Right lobe of liver (tissue), 6 donors: Measurements from ENCODE around the gene RAB25. TPM values are rescaled to one million over a fixed set of nuclear protein-coding genes. Genes with fewer than 3 reads are reported as not detected.

Experiments used
- ATAC-seq, 4 donors: fragments of 200-7000 bp; cut with Tn5 transposase; one replicate each; pipeline ENCODE4 v1.9.1; 2020; ENCODE audit warnings: mild to moderate bottlenecking in 4 of 4, moderate library complexity in 4 of 4
- DNase-seq, 3 donors: peaks; one replicate each; pipeline ENCODE4 v3.0.0-alpha.2; 2020
- H3K27ac ChIP-seq, 3 donors: fragments of 200-600 bp; one replicate each; pipeline ENCODE4 v1.8.0; 2022
- H3K27me3 ChIP-seq, 2 donors: fragments of 200-600 bp; one replicate each; pipeline ENCODE4 v1.8.0; 2022
- H3K36me3 ChIP-seq, 4 donors: fragments of 200-600 bp; sonication (generic) in 1 of 4; one replicate each; pipeline versions ENCODE4 v1.5.1 to v1.8.0; 2017 to 2022; ENCODE audit warnings: control low read depth in 1 of 4
- H3K4me1 ChIP-seq, 4 donors: fragments of 200-600 bp; sonication (generic) in 1 of 4; one replicate each; pipeline versions ENCODE4 v1.5.1 to v1.8.0; 2017 to 2022; ENCODE audit warnings: control low read depth in 1 of 4
- H3K4me3 ChIP-seq, 3 donors: fragments of 200-600 bp; one replicate each; pipeline ENCODE4 v1.8.0; 2022
- H3K9me3 ChIP-seq, 4 donors: fragments of 200-600 bp; sonication (generic) in 1 of 4; one replicate each; pipeline versions ENCODE4 v1.5.1 to v1.8.0; 2017 to 2022; ENCODE audit warnings: control low read depth in 1 of 4
- POLR2A ChIP-seq: fragments of 450-650 bp; IDR thresholded peaks from one replicate; pipeline ENCODE4 v1.6.1; 2017; ENCODE audit warnings: antibody characterized with exemption, mild to moderate bottlenecking
- WGBS: methylation state at CpG from one replicate; pipeline ENCODE4 v1.1.6; 2018; ENCODE audit warnings: low coverage, low lambda C conversion rate; ENCODE audit not compliant: insufficient coverage; ENCODE audit errors: missing lambda C conversion rate; 5-methylcytosine and 5-hydroxymethylcytosine counted together
- intact Hi-C, 2 donors: fragments of 100-400 bp; cut with DNase I; formaldehyde crosslinking; loops; one replicate each; pipeline versions ENCODE4 v1.11.2 to v1.14.1; 2022
- total RNA-seq, 6 experiments: library from RNA; depleted of rRNA in 2 of 6; stranded (reverse); fragments of >200 nt in 2 of 6; fragmentation: NEBNext Ultra II Directional in 3 of 6; extraction: Animal tissue kit (Norgen Biotek cat#: 25700) in 3 of 6; gene quantifications; one replicate each; pipeline versions ENCODE4 v1.1.0 to v1.2.4, GENCODE V29; 2016 to 2023
- TF ChIP-seq, protein P1 (sequence below), 4 donors: fragments of 200-600 bp in 3 of 4; fragments of 450-650 bp in 1 of 4; IDR thresholded peaks; one replicate each; pipeline versions ENCODE4 v1.5.1 to v1.8.0; 2016 to 2022; ENCODE audit warnings: antibody characterized with exemption in 4 of 4, mild to moderate bottlenecking in 2 of 4
- donor health status: DM: no; HTN: yes; CAD: no.
- donor health status: DM: no; HTN: no; CAD: no.
- donor health status: DM: no; HTN: no; CAD: no.
- donor health status: DM: no; HTN: yes; CAD: no.
- donor health status: DM: no; HTN: yes; CAD: no.

Gene RAB25
- total RNA-seq, 6 experiments from 2014 or later: 0.40 to 3.2 (median 0.77) TPM

DNA sequence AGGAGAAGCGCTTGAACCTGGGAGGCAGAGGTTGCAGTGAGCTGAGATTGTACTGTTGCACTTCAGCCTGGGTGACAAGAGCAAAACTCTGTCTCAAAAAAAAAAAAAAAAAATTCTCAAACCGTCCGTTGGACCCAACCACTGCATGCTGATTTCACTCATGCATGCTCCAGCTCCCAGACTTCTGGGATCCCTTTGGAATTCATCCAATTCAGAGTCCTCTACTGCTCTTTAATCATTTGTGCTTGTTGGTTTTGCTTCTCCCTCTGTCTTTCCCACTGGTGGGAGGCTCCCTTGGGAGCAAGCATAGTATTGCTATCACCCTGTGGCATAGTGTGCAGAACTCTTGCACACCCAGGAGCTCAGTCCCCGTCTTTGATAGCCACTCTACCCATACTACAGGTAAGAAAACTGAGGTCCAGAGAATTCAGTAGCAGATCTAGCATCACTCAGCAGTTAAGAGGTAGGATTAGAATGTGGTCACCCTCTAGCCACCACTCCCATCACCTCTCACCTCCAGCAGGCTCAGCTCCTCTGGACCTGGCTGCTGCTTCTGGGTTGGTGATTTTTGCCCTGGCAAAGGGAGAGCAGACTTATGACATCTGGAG is 50.5 kb downstream of the RAB25 start:
- DNase-seq (no peak), ATAC-seq (no peak)
- WGBS: 80% methylated on average over 4 of the region's 4 CpGs

DNA sequence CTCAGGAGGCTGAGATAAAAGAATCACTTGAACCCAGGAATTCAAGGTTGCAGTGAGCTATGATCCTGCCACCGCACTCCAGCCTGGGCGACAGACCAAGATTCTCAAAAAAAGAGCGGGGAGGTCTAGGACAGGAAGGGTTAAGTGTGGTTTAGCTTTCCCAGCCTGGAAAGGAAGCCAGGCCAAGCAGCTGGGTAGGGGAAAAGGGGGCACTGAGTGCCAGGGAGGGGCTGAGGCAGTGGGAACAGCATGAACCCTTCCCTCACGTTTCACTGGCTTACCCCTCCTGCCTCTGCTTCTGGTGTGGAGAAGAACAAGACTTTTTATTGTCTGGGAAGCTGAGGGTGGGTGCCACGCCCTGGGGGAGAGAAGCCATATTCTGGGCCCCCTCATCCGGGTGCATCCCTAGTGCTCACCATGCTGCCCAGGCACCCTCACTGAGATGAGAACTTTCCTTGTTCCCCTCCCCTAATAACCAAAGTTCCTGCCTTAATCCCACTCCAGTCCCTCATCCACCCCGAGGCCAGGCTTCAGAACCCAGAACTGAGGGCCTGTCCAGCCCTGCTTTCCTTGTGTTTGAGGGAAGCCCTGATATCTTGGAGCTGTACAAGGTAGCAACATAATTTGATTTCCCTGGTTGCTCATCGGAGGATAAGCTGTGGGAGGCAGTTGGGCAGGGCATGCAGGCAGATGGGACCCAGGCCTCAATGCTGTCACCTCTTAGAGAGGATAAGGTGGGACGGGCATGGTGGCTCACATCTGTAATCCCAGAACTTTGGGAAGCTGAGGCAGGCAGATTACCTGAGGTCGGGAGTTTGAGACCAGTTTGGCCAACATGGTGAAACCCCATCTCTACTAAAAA is 51.5 kb downstream of the RAB25 start:
- no peak for DNase-seq

More for the DNA sequence above, 50.5 kb downstream of the RAB25 start:
- Histone ChIP-seq H3K27ac (no peak overlapping the region), H3K4me3 (no peak overlapping the region), H3K36me3 (no peaks in the 10 kb centered on the region), H3K9me3 (no peaks in the 10 kb centered on the region), H3K27me3 (no peaks in the 10 kb centered on the region), H3K4me1 (peaks cover 0 to 6% (median under 1%) of the 10 kb centered on the region in 4 donors)
- intact Hi-C loops: no loop called here
- TF ChIP-seq, protein P1, sequence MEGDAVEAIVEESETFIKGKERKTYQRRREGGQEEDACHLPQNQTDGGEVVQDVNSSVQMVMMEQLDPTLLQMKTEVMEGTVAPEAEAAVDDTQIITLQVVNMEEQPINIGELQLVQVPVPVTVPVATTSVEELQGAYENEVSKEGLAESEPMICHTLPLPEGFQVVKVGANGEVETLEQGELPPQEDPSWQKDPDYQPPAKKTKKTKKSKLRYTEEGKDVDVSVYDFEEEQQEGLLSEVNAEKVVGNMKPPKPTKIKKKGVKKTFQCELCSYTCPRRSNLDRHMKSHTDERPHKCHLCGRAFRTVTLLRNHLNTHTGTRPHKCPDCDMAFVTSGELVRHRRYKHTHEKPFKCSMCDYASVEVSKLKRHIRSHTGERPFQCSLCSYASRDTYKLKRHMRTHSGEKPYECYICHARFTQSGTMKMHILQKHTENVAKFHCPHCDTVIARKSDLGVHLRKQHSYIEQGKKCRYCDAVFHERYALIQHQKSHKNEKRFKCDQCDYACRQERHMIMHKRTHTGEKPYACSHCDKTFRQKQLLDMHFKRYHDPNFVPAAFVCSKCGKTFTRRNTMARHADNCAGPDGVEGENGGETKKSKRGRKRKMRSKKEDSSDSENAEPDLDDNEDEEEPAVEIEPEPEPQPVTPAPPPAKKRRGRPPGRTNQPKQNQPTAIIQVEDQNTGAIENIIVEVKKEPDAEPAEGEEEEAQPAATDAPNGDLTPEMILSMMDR (IDR thresholded peaks at IDR 0.05): no peak
- TF ChIP-seq POLR2A: no peak

DNA sequence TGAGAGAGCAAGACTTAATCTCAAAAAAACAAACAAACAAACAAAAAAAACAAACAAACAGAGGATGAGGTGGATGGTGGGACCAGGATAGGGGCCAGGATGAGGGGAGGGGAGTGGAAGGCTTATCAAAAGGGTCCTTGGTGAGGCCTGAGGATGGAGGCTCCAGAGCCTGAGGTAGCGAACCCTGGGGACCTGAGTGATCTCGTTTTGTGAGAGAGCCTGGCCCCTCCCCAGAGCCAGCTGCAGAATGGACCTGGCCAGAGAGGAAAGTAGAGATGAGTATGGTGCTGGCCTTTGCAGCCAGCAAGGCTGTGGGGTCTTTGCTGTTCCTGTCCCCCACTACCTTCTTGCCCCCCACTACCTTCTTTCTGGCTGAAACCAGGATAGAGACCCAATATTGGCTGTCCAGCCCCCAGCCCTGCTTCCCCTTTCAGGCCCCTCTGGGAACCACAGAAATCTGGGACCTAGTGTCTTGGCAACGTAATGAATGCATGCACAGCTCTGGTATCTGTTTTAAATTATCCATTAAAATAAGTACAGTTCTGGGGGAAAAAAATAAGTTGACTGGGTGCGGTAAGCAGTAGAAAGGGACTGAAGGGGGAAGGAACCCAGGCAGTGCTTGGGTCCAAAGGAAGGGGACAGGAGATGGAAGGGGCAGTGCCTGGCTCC is 52.5 kb downstream of the RAB25 start:
- DNase-seq: no peak
- no peak for ATAC-seq
- 66% methylated on average over 2 of the region's 4 CpGs for WGBS

More for the DNA sequence above, 51.5 kb downstream of the RAB25 start:
- H3K27ac ChIP-seq: no peak overlapping the region
- WGBS: 81% methylated on average over 7 of the region's 10 CpGs
- no peaks in the 10 kb centered on the region for H3K9me3 ChIP-seq
- no peaks in the 10 kb centered on the region for H3K27me3 ChIP-seq
- intact Hi-C loops: no loop called here
- peaks cover 0 to 14% (median 6%) of the 10 kb centered on the region in 4 donors for H3K4me1 ChIP-seq
- no peak for TF ChIP-seq POLR2A
- no peak overlapping the region for H3K4me3 ChIP-seq
- ATAC-seq: no peak
- no peaks in the 10 kb centered on the region for H3K36me3 ChIP-seq

GRCh38 chr1:156114101-156114918 is 53.4 kb downstream of the RAB25 start, which contains the start of gene LMNA:
Gene LMNA, plus strand, starts transcription at chr1:156114711. Its CDS starts 208 bp downstream, at chr1:156114919.
- Histone ChIP-seq H3K9me3 (no peaks in the 10 kb centered on the region), H3K27ac (peak within 1 kb of the TSS; percentile 89 to 92 (median 91)), H3K27me3 (no peaks in the 10 kb centered on the region), H3K36me3 (no peaks in the 10 kb centered on the region), H3K4me1 (peaks cover 0 to 32% (median 13%) of the 10 kb centered on the region in 4 donors), H3K4me3 (peak within 1 kb of the TSS; percentile 95 to 99 (median 97))
- DNase-seq: peak; percentile 92 to 95 (median 94)
- ATAC-seq: peak; percentile 74 to 85 (median 82)
- intact Hi-C loops: no loop called here
- TF ChIP-seq, protein P1 (IDR thresholded peaks at IDR 0.05): no peak
- TF ChIP-seq POLR2A: peak; percentile 96
- 6% methylated on average over 12 of the region's 37 CpGs for WGBS

More for the DNA sequence above, 52.5 kb downstream of the RAB25 start:
- no peak for TF ChIP-seq POLR2A
- TF ChIP-seq, protein P1 (IDR thresholded peaks at IDR 0.05): no peak
- Histone ChIP-seq H3K36me3 (no peaks in the 10 kb centered on the region), H3K27me3 (no peaks in the 10 kb centered on the region), H3K4me1 (peaks cover 0 to 23% (median 9%) of the 10 kb centered on the region in 4 donors), H3K4me3 (no peak overlapping the region), H3K9me3 (no peaks in the 10 kb centered on the region), H3K27ac (peak overlapping the region in 2 of 3 donors; percentile 31 to 92)
- intact Hi-C loops: no loop called here
